NCI-H146 treated with DMSO at 0.1 percent for 48 hours (cell line): ENCODE data around the gene MBNL2.

ENCODE experiments used
- DNase-seq: peaks from one replicate; lab custom pipeline; 2025; ENCODE audit not compliant: unreplicated experiment; lab: John Stamatoyannopoulos, UW

Gene MBNL2

DNA sequence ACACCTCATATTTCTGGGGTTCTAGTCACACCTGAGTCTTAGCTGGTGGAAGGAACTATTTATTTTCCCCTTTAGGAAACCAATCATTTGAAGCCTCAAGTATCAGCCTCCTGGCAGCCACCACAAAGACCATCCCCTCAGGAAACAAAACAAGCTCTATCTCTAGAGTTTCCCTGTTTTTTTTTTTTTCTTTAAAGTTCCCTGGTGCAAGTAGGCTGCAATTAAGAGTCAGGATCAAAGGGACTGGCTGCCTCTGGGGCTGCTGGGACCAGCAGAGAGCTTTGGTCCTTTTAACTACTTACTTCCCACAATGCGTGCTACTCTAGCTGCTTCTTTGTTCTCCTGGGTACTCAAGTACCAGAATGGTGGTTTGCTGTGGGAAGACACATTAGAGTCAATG lies 11.4 kb downstream of the MBNL2 start:
- DNase-seq = no peak

- DNase-seq = no peak
Observed at GRCh38 chr13:97234236-97234635, 12.1 kb downstream of the MBNL2 start.

DNA sequence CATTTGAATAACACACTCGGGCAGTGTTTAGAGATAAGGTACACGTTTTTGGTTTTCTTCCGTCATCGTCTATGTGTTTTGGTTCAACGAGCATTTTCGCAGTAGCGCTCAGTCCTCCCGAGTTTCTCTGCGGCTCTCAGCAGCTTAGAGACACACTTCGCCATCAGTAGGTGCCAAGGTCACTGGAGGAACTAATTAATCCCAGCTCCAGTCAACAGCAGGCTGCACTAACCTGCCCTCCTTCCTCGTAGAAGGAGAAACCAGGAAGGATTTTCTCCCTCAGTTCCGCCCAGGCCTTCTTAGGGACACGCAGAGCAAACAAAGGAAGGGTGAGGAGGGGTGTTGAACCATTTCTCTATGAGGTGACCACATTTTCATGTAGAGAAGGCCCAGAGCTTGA lies 12.6 kb downstream of the MBNL2 start:
- no peak for DNase-seq

DNA sequence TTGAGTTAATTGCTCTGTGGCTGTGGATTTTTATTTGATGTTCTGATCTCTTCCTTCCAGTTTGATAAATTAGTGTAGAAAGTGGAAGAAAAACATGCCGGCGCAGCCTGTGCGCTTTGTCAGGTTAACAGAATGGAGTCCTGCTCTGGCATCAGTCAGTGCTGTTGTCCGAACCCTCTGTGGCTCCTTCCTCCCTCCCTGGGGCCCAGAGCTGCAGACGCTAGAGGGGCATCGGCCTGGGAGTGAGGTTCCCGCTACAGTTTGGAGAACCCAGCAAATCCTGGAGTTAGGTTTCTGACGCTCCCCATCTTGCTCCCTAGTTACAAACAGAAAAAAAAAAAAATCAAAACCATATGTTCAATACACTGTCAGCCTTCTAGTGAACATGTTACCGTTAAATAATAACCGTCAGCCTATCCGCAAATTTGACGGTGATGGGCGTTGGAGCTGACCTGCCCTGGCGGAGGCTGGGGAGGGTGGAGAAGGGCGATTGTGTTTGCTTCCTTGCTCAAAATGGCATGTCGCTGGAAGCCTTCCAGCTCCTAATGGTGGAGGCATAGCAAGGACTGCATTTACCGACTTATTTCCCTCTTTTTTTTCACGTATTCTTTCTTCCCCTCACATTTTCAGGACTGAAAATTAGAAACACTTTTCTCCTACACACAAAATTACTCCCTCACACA lies 13.6 kb downstream of the MBNL2 start:
- no peak for DNase-seq

GRCh38 chr13:97237388-97237787 lies 15.3 kb downstream of the MBNL2 start:
- no peak for DNase-seq

- no peak for DNase-seq
Observed at GRCh38 chr13:97238432-97238831, 16.3 kb downstream of the MBNL2 start.

- no peak for DNase-seq
Observed at GRCh38 chr13:97238883-97239282, 16.8 kb downstream of the MBNL2 start.

- DNase-seq = no peak
Observed at GRCh38 chr13:97239306-97239705, 17.2 kb downstream of the MBNL2 start.

- DNase-seq = no peak
Observed at GRCh38 chr13:97239943-97240787, 18.0 kb downstream of the MBNL2 start.

DNA sequence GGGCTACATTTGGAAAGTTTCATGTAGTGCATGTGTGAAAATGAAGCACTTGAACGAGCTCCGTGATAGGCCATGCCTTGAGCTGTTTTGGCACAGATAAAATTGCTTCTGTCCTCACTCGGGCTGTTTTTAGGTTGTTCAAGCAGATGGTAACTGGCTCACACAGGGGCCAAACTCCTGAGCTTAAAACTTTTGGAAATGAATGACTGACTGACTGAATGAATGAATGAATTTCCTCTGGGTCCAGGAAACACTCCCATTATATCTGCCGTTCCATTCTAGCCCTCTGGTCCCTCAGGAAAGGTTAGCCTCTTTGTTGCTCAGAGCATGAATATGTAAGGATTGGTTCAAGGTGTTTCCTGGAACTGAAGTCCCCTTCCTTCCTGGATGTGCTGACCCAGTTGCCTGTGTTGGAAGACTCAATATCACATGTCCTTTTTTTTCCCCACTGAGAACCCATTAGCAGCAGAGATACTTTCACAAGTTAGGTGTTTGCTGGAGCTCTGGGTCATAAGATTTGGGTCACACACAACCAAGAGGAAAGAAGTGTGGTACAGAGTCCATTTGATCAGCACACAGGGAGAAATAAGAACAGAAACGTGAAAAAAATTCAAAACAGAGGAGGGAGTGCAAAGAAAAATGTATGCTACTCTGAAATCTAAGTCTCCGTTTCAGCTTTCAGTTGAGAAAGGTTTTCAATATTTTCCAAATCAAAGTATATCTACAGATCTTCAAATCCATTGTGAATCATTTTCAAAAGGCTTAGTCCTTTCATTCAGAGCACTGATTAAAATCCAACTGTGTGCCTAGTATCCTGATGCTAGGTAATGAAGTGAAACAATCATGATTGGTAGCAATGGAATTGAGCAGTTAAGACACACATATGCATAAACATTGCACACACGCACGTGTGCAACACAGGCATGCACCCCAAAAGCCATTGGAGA lies 18.9 kb downstream of the MBNL2 start:
- DNase-seq = no peak

DNA sequence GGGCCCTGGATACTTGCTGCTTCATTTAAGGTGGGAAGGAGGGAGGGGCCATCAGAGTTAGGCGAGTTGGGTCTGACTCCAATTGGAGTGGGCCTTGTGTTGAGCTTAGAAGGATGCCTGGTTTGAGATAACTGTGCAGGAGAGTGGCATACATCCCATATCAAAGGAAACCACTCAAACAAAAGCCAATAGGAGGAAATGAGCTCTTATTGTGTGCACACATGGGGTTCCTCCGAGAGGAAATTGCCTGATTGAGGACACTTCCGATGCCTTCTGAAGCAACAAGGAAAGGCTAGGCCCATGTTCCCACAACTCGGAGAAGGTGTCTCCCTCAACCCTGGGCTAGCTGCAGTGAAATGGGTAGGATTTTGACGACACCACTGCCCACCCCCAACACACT lies 19.6 kb downstream of the MBNL2 start:
- no peak for DNase-seq

DNA sequence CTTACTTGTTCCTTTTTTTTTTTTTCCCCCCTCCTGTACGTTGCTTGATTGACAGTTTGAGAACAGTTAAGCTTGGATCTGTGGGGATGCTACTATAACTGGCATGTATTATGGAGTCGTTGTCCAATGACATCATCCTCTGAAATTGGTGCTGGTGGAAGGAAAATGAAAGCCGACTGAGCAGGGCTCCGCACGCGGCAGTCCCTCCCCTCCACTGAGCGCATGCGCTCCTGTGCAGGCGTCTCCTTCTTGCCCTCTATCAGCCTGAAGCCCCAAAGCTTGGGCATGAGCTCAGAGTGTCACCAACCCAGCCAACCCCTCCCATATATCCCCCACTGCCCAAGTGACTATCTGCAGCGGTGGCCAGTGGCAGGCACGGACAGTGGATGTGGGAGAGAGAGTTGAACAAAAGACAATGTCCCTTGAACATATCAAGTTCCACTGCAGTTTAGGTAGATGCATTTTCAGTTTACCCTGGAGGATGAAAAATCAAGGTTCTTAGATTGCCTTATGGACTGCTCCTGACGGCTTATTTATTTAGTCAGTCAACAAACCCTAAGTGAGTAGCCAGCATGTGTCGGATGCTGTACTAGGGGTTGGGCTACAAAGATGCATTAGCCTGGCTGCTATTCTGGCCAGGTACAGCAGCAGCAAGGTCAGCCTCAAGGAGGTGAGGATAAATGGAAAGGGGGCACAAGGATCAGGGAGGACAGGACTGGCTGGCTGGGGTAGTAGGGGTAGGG lies 20.8 kb downstream of the MBNL2 start:
- no peak for DNase-seq

GRCh38 chr13:97243915-97244781 lies 22.0 kb downstream of the MBNL2 start:
- no peak for DNase-seq

DNA sequence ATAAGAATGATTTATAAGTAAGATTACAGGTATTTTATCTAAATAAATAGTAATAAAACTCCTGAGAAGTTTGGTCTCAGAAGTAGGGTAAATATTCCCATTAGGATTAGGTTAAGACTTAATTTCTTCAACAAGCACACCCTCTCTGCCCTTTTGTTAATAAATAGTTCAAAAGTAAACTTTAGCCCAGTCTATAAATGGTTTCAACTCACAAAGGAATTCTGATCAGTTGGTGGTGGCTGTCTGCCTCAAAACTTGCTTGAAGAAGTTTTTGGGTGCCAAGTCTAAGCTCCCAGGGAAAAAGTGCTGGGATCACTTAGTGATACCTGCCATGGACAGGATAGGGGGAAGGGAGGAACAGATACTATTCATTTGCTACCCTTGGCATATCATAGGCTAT lies 22.9 kb downstream of the MBNL2 start:
- no peak for DNase-seq

DNA sequence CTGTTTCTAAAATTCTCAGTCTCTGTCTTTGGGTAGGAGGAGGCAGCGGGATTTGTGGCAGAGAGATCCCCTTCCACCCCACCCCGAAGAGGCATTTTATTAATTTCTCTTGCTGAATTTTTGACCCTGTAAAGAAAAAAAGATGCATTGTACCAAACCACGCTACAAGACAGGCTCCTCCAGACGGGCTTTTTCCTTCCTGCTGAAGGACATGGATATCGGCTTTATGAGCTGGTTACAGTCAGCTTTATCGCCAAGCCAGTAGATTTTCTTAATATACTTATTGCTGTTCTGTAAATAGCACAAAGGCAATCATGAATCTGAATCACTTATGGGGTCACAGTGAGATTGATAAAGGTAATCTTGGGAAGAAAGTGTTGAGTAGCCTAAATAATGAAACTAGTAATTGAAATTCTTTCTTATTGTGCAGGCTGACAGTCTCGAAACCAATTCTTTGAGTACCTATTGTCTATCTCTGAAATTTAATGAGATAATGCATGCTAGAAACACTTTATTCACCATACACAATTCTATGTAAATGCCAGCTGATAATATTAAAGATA lies 24.5 kb downstream of the MBNL2 start:
- DNase-seq = no peak

- no peak for DNase-seq
Observed at GRCh38 chr13:97248243-97248642, 26.1 kb downstream of the MBNL2 start.

DNA sequence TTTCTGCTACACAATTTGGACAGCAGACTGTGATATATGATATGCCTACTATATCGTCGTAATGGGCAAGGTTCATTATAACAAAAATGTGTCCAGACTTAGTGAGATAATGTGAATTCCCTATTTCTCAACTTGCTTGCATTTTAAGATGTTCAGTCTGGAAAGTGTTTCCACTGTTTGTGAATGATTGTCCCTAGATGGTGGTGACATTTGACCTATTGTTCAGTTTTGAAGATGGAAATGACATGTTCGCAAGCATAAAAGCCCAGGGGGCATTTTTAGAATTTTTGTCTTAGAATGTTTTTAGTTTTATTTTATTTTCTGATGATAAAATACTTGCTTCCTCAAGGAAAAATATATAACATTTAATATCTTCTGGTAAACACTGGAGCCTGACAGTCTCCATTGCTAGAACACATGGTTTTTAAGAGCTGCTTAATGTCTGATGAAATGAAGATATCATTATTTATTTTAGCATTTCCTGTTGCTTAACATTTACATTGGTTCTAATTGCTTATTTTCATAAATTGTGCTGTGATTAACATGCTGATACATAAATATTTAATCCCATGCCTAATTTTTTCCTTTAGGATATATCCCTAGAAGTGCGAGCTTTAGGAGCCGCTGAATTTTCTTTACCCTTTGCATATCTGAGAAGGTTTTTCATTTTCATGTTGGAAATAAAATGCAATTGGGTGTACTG lies 27.1 kb downstream of the MBNL2 start:
- no peak for DNase-seq

- no peak for DNase-seq
Observed at GRCh38 chr13:97249796-97250495, 27.8 kb downstream of the MBNL2 start.
